Calu3 (cell line): ENCODE data around the gene MTG2. TPM values are rescaled to one million over a fixed set of nuclear protein-coding genes. Genes with fewer than 3 reads are reported as not detected.

Source experiments
- BruUV-seq: library from RNA; stranded (reverse); fragments of 400-500 nt; replicated peaks from 2 replicates; lab custom pipeline; 2021; lab: Mats Ljungman, UMichigan
- CTCF ChIA-PET: fragments of 300-600 bp; sonication (Branson Sonifier 250); formaldehyde crosslinking; loops from one replicate; lab custom pipeline; 2022; ENCODE audit warnings: antibody characterized with exemption; lab: Charles Lee
- DNase-seq: peaks from one replicate; pipeline ENCODE4 v3.0.0; 2022
- H3K27ac Mint-ChIP-seq: one replicate; pipeline ENCODE4 v1.8.0; 2022; ENCODE audit warnings: mixed read lengths; ENCODE audit not compliant: unreplicated experiment
- H3K27me3 Mint-ChIP-seq: one replicate; pipeline ENCODE4 v1.8.0; 2022; ENCODE audit warnings: mixed read lengths; ENCODE audit not compliant: unreplicated experiment
- H3K36me3 Mint-ChIP-seq: one replicate; pipeline ENCODE4 v1.8.0; 2022; ENCODE audit warnings: mild to moderate bottlenecking, moderate library complexity, mixed read lengths; ENCODE audit not compliant: insufficient read depth, unreplicated experiment
- H3K4me1 Mint-ChIP-seq: one replicate; pipeline ENCODE4 v1.8.0; 2022; ENCODE audit warnings: mild to moderate bottlenecking, low read depth, mixed read lengths; ENCODE audit not compliant: unreplicated experiment
- H3K4me3 Mint-ChIP-seq: one replicate; pipeline ENCODE4 v1.8.0; 2022; ENCODE audit warnings: mild to moderate bottlenecking, low read depth, moderate library complexity, mixed read lengths; ENCODE audit not compliant: unreplicated experiment
- H3K9me3 Mint-ChIP-seq: one replicate; pipeline ENCODE4 v1.8.0; 2022; ENCODE audit warnings: low read depth, mixed read lengths; ENCODE audit not compliant: unreplicated experiment
- intact Hi-C: fragments of 100-400 bp; cut with micrococcal nuclease; formaldehyde crosslinking; loops from one replicate; pipeline ENCODE4 v1.10.0; 2022; ENCODE audit not compliant: unreplicated experiment
- total RNA-seq: library from RNA; stranded (reverse); gene quantifications from 2 replicates; pipeline ENCODE4 v1.2.3, GENCODE V29; 2022
- TF ChIP-seq, protein P1 (sequence below): fragments of 200-600 bp; IDR thresholded peaks from one replicate; pipeline ENCODE4 v1.8.0; 2022; ENCODE audit warnings: antibody characterized with exemption; ENCODE audit not compliant: unreplicated experiment

The MTG2 gene
- total RNA-seq, 1 experiment from 2014 or later, result 87.9 TPM

DNA sequence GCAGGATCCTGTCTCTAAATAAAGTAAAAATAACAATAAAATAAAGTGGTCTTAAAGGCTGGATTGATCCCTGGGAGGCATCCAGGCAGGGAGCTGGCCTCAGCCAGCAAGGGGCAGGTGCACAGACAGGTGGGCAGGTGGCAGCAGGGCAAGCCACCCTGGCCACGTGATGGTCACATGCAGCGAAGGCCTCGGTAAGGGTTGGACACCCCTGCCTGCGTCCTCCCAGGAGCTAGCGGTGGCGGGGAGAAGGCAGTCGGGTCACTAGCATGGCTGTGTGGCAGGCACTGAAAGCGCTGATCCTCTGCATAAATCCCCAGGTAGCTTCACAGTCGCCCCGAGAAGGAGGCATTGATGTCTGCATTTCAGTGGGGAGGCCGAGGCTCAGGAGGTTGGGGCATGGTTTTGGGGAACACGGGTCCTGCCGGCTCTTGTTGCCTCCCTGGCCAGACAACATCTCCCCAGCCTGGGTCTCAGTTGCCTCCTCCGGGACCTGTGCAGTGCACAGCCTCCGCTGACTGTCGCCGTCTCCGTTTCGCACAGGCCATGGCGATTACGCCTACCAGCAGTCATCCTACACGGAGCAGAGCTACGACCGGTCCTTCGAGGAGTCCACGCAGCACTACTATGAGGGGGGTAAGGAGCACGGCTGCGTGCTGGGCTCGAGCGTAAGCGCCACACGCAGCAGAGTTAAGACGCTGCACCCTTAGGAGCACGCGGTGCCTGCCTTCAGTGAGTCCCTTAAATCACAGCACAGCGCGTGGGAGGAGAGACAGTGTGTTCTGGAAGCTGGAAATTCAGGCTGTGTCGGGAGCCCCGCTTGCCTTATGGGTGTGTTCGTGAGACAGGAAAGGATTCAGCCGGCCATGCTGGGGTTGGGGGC is 17.7 kb upstream of the MTG2 start:
- intact Hi-C loops, result no loop called here
- Mint-ChIP-seq H3K27me3 (no peaks in the 10 kb centered on the region), H3K27ac (no peak overlapping the region), H3K4me1 (peaks cover 18% of the 10 kb centered on the region), H3K4me3 (no peak overlapping the region), H3K36me3 (peaks cover 74% of the 10 kb centered on the region), H3K9me3 (no peaks in the 10 kb centered on the region)
- TF ChIP-seq, protein P1, sequence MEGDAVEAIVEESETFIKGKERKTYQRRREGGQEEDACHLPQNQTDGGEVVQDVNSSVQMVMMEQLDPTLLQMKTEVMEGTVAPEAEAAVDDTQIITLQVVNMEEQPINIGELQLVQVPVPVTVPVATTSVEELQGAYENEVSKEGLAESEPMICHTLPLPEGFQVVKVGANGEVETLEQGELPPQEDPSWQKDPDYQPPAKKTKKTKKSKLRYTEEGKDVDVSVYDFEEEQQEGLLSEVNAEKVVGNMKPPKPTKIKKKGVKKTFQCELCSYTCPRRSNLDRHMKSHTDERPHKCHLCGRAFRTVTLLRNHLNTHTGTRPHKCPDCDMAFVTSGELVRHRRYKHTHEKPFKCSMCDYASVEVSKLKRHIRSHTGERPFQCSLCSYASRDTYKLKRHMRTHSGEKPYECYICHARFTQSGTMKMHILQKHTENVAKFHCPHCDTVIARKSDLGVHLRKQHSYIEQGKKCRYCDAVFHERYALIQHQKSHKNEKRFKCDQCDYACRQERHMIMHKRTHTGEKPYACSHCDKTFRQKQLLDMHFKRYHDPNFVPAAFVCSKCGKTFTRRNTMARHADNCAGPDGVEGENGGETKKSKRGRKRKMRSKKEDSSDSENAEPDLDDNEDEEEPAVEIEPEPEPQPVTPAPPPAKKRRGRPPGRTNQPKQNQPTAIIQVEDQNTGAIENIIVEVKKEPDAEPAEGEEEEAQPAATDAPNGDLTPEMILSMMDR, result no peak
- BruUV-seq, result no TSS peak
- DNase-seq, result no peak
- CTCF ChIA-PET, result no interaction called here

DNA sequence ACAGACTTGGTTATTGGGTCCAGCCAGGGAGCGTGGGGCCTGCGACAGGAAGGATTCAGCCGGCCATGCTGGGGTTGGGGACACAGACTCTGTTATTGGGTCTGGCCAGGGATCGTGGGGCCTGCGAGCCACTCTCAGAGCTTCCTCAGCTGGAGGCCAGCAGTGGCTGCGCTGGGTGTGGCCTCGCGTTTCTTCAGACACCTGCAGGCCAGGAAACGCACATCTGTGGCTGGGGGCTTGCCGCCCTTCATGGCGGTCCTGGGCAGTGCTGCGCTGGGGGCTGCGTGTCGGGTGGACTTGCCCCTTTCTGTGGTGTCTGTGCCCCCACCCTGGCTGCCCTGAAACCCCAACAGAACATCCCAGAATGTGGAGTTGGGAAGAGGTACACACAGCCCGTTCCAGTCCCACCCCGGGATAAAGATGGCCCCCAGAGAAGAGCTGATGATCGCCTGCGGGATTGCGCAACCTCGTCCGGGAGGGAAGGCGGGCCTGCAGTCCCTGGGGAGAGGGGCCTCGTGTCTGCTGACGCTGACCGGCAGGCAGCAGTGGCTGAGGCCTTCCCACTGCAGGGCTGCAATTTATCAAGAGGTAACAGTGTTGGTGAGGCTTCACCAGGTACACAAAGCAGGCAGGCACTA is 16.9 kb upstream of the MTG2 start:
- intact Hi-C loops, result no loop called here
- no peak for DNase-seq
- H3K4me3 Mint-ChIP-seq, result no peak overlapping the region
- H3K27ac Mint-ChIP-seq, result no peak overlapping the region
- peaks cover 73% of the 10 kb centered on the region for H3K36me3 Mint-ChIP-seq
- H3K27me3 Mint-ChIP-seq, result no peaks in the 10 kb centered on the region
- CTCF ChIA-PET, result no interaction called here
- H3K9me3 Mint-ChIP-seq, result no peaks in the 10 kb centered on the region
- H3K4me1 Mint-ChIP-seq, result peaks cover 10% of the 10 kb centered on the region
- TF ChIP-seq, protein P1, result no peak
- no TSS peak for BruUV-seq

DNA sequence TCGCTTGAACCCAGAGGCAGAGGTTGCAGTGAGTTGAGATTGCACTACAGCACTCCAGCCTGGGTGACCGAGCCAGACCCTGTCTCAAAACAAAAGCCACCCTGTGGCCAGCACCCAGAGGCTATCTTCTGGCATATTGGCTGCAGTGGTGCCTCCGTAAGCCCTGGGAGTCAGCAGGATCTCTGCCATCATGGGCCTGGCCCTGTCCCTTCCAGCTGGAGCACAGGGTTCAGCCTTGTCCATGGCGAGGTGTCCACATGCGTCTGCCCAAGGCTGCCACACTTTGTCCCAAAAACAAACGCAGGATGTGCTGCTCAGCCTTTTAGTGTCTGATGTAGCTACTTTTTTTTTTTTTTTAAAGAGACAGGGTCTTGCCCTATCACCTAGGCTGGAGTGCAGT is 15.4 kb upstream of the MTG2 start:
- no TSS peak for BruUV-seq

DNA sequence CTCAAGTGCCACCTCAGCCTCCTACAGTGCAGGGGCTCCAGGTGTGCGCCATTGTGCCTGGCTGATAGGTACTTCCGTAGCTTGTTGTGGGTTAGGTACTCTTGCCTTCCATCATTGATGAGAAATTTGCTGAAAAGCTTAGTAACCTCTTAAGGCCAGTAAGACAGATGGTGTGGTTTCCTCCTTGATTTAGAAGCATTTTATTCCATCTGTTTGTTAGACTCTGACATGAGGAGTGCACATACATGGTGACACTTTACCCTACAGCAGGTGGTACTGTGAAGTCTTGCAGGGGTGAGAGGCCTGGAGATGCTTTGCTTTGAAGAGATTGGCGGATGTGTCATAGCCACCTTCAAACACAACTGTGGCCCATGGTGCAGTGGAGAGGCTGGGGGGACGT is 14.8 kb upstream of the MTG2 start:
- intact Hi-C loops, result no loop called here
- TF ChIP-seq, protein P1, result no peak
- no peak for DNase-seq
- Mint-ChIP-seq H3K27me3 (no peaks in the 10 kb centered on the region), H3K27ac (no peak overlapping the region), H3K4me1 (no peaks in the 10 kb centered on the region), H3K9me3 (no peaks in the 10 kb centered on the region), H3K36me3 (peaks cover 67% of the 10 kb centered on the region), H3K4me3 (no peak overlapping the region)
- CTCF ChIA-PET, result no interaction called here
- BruUV-seq, result no TSS peak

More for the DNA sequence above, 15.4 kb upstream of the MTG2 start:
- no peaks in the 10 kb centered on the region for H3K27me3 Mint-ChIP-seq
- DNase-seq, result no peak
- no peaks in the 10 kb centered on the region for H3K4me1 Mint-ChIP-seq
- no peak overlapping the region for H3K27ac Mint-ChIP-seq
- H3K4me3 Mint-ChIP-seq, result no peak overlapping the region
- TF ChIP-seq, protein P1, result no peak
- no peaks in the 10 kb centered on the region for H3K9me3 Mint-ChIP-seq
- peaks cover 73% of the 10 kb centered on the region for H3K36me3 Mint-ChIP-seq
- intact Hi-C loops, result no loop called here
- CTCF ChIA-PET, result interaction anchor here (0.6 kb wide), 1 partner anchor 21 kb away, joined by 5 read pairs; no protein-coding TSS in a partner anchor
